OCI-LY1 (cell line): ENCODE measurements around the gene KCNIP3.
"Not testable (repeated sequence)": the region's sequence is repeated elsewhere in the genome, so short reads cannot be mapped to it uniquely, and the experiment has no call there.

Experiments used
- H2AFZ ChIP-seq: fragments of 200-600 bp; sonication (generic), shearing (Covaris generic); 2 replicates; pipeline ENCODE4 v1.6.0; 2014; ENCODE audit warnings: antibody characterized with exemption, mild to moderate bottlenecking, low read length
- H3F3A ChIP-seq: fragments of 200-600 bp; sonication (generic), shearing (Covaris generic); 2 replicates; pipeline ENCODE4 v1.6.0; 2014; ENCODE audit warnings: mild to moderate bottlenecking, antibody characterized with exemption, low read length, moderate library complexity; ENCODE audit not compliant: insufficient read depth
- H3K27ac ChIP-seq: fragments of 200-600 bp; sonication (generic); 2 replicates; pipeline ENCODE4 v1.5.1; 2014; ENCODE audit warnings: low read length, mixed run types, mild to moderate bottlenecking, low read depth; ENCODE audit not compliant: poor library complexity, severe bottlenecking
- H3K27me3 ChIP-seq: fragments of 200-600 bp; sonication (generic); 2 replicates; pipeline ENCODE4 v1.6.0; 2014; ENCODE audit warnings: antibody characterized with exemption, mild to moderate bottlenecking, low read length, moderate library complexity; ENCODE audit not compliant: insufficient read depth
- H3K36me3 ChIP-seq: fragments of 200-600 bp; sonication (generic); 2 replicates; pipeline ENCODE4 v1.6.1; 2014; ENCODE audit warnings: mild to moderate bottlenecking, antibody characterized with exemption, low read length, moderate library complexity, mixed read lengths; ENCODE audit not compliant: insufficient read depth
- H3K4me1 ChIP-seq: fragments of 200-600 bp; sonication (generic); 2 replicates; pipeline ENCODE4 v1.5.1; 2014; ENCODE audit warnings: mild to moderate bottlenecking, low read length, moderate library complexity; ENCODE audit not compliant: insufficient read depth, severe bottlenecking
- H3K4me2 ChIP-seq: fragments of 200-600 bp; sonication (generic), shearing (Covaris generic); 2 replicates; pipeline ENCODE4 v1.6.1; 2014; ENCODE audit warnings: low read length
- H3K4me3 ChIP-seq: fragments of 200-600 bp; sonication (generic); 2 replicates; pipeline ENCODE4 v1.5.1; 2014; ENCODE audit warnings: low read length, low read depth, mild to moderate bottlenecking, mixed read lengths; ENCODE audit not compliant: poor library complexity, severe bottlenecking
- H3K79me2 ChIP-seq: fragments of 200-600 bp; shearing (Covaris generic); 2 replicates; pipeline ENCODE4 v1.6.1; 2016; ENCODE audit warnings: mixed run types, low read length, mixed read lengths; ENCODE audit not compliant: insufficient read depth
- H3K9ac ChIP-seq: fragments of 200-600 bp; sonication (generic), shearing (Covaris generic); 2 replicates; pipeline ENCODE4 v1.6.1; 2014; ENCODE audit warnings: mild to moderate bottlenecking, low read length, mixed read lengths
- H3K9me2 ChIP-seq: fragments of 200-600 bp; sonication (generic), shearing (Covaris generic); 2 replicates; pipeline ENCODE4 v1.6.1; 2014; ENCODE audit warnings: low read depth, mild to moderate bottlenecking, low read length, mixed read lengths
- H3K9me3 ChIP-seq: fragments of 200-600 bp; shearing (Covaris generic); 2 replicates; pipeline ENCODE4 v1.6.1; 2014; ENCODE audit warnings: low read length, mixed read lengths
- H4K20me1 ChIP-seq: fragments of 200-600 bp; sonication (generic), shearing (Covaris generic); 2 replicates; pipeline ENCODE4 v1.6.0; 2016; ENCODE audit warnings: mild to moderate bottlenecking, low read length; ENCODE audit not compliant: insufficient read depth
- EZH2 ChIP-seq: fragments of 200-600 bp; sonication (generic), shearing (Covaris generic); IDR thresholded peaks from 2 replicates; pipeline ENCODE4 v1.8.0; 2017; ENCODE audit warnings: borderline replicate concordance, mixed run types, mild to moderate bottlenecking, antibody characterized with exemption, low read length, moderate library complexity, mixed read lengths
- TF ChIP-seq, protein P1 (sequence below): fragments of 200-600 bp; sonication (generic), shearing (Covaris generic); IDR thresholded peaks from 2 replicates; pipeline ENCODE4 v1.5.1; 2017; ENCODE audit warnings: mild to moderate bottlenecking, antibody characterized with exemption, low read length, moderate library complexity, mixed read lengths

The KCNIP3 gene

DNA sequence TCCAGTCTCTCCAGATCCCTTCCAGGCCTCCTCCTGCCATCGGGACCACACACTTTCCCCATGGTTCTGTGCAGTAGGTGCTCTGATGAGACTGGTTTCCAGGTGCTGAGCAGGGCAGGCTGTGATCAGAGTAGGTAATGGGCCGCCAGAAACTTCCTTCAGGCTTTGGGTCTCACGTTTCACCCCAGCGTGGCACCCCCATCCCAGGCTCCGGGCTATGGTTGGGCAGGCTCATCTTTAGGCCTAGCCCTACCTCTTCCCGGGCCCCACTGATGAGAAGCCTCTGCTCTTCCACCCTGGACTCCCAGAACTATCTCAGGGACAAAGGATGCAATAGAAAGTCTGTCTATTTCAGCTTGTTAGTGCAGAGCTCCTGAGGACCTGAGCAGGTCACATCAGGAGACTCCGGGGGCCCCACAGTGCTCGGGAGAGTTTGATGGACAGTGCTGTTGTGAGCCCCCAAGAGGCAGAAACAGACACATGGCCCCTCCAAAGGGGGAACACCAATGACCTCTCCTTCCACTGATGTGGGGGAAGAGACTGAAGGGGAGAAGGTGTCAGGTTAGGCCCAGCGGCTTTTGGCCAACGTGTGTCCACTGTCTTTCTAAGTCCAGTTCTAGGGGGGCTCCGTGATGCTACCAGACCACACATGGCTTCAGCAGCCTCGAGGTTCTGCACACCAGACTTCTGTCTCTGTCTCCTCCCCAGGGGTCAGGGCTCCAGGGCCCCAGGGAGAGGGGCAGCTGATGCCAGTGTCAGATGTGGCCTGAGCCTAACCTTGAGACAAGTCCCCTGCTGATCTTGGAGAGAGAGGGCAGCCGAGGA, 28.7 kb upstream of the KCNIP3 start:
- H3K9ac ChIP-seq: no peak overlapping the region
- H3K9me2 ChIP-seq: no peaks in the 10 kb centered on the region
- no peak for TF ChIP-seq EZH2
- TF ChIP-seq, protein P1, sequence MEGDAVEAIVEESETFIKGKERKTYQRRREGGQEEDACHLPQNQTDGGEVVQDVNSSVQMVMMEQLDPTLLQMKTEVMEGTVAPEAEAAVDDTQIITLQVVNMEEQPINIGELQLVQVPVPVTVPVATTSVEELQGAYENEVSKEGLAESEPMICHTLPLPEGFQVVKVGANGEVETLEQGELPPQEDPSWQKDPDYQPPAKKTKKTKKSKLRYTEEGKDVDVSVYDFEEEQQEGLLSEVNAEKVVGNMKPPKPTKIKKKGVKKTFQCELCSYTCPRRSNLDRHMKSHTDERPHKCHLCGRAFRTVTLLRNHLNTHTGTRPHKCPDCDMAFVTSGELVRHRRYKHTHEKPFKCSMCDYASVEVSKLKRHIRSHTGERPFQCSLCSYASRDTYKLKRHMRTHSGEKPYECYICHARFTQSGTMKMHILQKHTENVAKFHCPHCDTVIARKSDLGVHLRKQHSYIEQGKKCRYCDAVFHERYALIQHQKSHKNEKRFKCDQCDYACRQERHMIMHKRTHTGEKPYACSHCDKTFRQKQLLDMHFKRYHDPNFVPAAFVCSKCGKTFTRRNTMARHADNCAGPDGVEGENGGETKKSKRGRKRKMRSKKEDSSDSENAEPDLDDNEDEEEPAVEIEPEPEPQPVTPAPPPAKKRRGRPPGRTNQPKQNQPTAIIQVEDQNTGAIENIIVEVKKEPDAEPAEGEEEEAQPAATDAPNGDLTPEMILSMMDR: no peak
- H2AFZ ChIP-seq: no peak overlapping the region
- H3K36me3 ChIP-seq: no peaks in the 10 kb centered on the region
- no peaks in the 10 kb centered on the region; the same call in 1 of the 2 replicates for H3K27me3 ChIP-seq
- no peaks in the 10 kb centered on the region for H3K9me3 ChIP-seq
- no peaks in the 10 kb centered on the region for H3K4me1 ChIP-seq
- H3F3A ChIP-seq: no peaks in the 10 kb centered on the region
- no peak overlapping the region for H3K27ac ChIP-seq
- no peak overlapping the region for H3K4me2 ChIP-seq
- H4K20me1 ChIP-seq: no peaks in the 10 kb centered on the region
- no peak overlapping the region for H3K4me3 ChIP-seq
- no peaks in the 10 kb centered on the region for H3K79me2 ChIP-seq

DNA sequence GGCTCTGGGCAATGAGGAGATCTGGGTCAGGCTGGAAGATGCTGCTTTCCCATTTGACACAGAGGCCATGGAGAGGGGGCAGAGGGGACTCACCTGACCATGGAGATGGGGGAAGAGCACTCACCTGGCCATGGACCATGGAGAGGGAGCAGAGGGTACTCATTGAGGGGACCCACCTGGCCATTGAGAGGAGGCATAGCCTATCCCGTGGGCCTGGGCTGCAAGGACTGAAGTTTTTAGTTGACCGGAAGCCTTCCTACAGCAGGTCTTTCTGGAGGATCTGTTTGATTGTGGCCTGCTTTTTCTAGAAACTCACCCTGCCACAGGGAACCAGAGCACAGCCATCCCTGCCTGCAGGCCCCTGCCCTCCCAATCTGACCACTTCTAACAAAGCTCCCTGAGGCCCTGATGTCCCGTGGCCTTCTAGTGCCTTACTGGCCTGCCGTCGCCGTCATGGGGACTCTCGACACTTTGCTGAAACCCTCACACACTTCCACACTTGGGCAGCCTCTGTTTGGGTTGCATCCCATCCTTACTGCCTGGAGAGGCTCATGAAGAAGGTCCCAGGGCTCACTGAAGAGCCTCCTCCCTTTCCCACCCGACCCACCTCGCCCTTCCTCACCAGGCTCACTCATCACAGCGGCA, 28.0 kb upstream of the KCNIP3 start:
- no peak overlapping the region for H3K9ac ChIP-seq
- TF ChIP-seq EZH2: no peak
- TF ChIP-seq, protein P1: no peak
- H3K36me3 ChIP-seq: no peaks in the 10 kb centered on the region
- H3K4me3 ChIP-seq: no peak overlapping the region
- no peaks in the 10 kb centered on the region for H3K9me3 ChIP-seq
- no peaks in the 10 kb centered on the region; the same call in 1 of the 2 replicates for H3K27me3 ChIP-seq
- H3K27ac ChIP-seq: no peak overlapping the region
- H2AFZ ChIP-seq: no peak overlapping the region
- no peak overlapping the region for H3K4me2 ChIP-seq
- no peaks in the 10 kb centered on the region for H3F3A ChIP-seq
- no peaks in the 10 kb centered on the region for H3K4me1 ChIP-seq
- no peaks in the 10 kb centered on the region for H3K79me2 ChIP-seq
- no peaks in the 10 kb centered on the region for H4K20me1 ChIP-seq
- H3K9me2 ChIP-seq: no peaks in the 10 kb centered on the region

DNA sequence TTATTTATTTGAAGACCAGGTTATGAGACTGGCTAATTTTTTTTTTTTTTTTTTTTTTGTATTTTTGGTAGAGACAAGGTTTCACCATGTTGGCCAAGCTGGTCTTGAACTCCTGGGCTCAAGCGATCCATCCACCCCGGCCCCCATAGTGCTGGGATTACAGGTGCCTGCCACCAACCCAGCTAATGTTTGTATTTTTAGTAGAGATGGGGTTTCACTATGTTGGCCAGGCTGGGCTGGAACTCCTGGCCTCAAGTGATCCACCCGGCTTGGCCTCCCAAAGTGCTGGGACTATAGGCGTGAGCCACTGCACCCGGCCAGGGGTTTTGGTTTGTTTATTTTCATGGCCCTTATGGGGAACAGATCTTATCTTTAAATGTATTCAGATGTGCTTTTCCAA, 27.4 kb upstream of the KCNIP3 start:
- not testable (repeated sequence) for H2AFZ ChIP-seq, H3K4me2 ChIP-seq, H3K4me3 ChIP-seq, H3K27me3 ChIP-seq, H4K20me1 ChIP-seq, H3K79me2 ChIP-seq, H3K9ac ChIP-seq, H3K9me2 ChIP-seq, H3K27ac ChIP-seq, H3F3A ChIP-seq, H3K9me3 ChIP-seq, H3K36me3 ChIP-seq, H3K4me1 ChIP-seq
